GM19193 (cell line): ENCODE measurements around the gene TSPAN18.

ENCODE experiments used
- POLR2A ChIP-seq: IDR thresholded peaks from 4 replicates; pipeline ENCODE4 v1.6.1; 2011; ENCODE audit not compliant: insufficient read depth, insufficient read length; ENCODE audit errors: extremely low read depth

The TSPAN18 gene

GRCh38 chr11:44759743-44760476 is 33.1 kb downstream of the TSPAN18 start:
- TF ChIP-seq POLR2A: no peak

- no peak for TF ChIP-seq POLR2A
Measured at GRCh38 chr11:44760477-44760872, 33.7 kb downstream of the TSPAN18 start.

- no peak for TF ChIP-seq POLR2A
Measured at GRCh38 chr11:44760917-44761550, 34.3 kb downstream of the TSPAN18 start.

DNA sequence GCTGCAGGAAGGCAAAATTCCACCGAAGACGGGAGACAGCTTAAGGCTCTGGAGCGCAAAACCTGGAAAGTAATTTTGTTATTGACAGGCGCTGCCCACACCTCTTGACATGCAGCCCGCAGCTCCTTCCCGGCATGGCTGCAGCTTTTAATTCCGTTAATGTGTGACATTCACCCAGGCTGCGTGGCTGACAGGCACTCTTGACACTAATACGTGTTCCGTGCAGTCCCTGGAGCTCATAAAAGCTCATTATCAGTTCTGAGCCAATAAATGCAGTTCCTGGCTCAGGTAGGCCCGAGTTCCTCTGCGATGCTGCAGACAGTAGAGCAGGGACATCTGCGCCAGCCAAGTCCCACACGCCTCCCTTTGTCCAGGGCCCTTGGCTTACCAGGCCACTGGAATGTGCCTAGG is 34.8 kb downstream of the TSPAN18 start:
- TF ChIP-seq POLR2A: no peak

DNA sequence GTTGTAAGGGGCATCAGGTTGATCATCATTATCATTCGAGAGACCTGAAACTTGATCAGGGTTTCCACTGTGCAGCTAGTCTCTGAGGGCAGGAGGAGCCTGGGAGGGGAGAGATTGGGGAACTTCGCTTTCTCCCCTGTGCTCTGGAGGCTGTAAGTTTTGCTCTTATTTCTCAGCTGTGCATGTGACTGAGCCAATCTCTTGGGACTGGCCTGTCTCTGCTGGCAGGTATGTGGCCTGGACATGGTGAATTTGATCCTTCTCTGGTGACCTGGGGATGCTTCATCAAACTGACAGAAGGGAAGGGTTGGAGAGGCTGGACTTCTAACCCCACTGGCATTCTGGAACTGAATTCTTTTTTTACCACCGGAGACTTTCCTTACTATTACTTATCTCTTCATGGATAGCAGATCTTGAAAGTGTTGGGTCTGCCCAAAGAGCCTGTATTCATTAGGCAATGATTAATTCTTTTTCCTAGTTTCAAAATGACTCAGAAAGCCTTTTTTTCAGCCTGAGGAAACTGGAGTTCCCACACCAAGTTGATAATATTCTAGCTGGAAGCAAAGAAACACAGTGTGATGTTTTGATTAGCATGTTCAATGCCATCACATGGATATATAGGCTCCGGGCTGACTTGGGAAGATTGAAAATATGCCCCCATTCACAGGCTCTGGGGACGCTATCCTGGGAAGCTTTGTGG is 36.5 kb downstream of the TSPAN18 start:
- no peak for TF ChIP-seq POLR2A

- no peak for TF ChIP-seq POLR2A
Measured at GRCh38 chr11:44764583-44764982, 37.8 kb downstream of the TSPAN18 start.

GRCh38 chr11:44765026-44765595 is 38.3 kb downstream of the TSPAN18 start:
- no peak for TF ChIP-seq POLR2A

DNA sequence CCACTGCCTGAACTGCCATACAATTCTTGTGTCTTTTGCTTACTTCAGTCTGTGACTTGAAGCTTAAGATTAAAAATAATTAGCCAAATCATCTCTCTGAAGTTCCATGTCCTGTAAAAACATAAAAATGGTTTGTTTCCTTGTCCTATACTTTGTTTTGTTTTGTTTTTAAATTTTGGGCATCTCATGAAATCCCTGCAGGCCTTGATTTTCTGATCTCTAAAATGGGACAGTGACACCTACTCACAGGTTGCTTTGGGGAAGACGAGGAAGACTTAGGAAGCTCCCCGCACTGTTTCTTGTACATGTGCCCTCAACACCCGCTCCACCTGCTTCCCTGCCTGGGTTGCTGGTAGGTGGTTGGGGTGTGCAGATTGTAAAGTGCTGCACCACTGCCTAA is 38.9 kb downstream of the TSPAN18 start:
- no peak for TF ChIP-seq POLR2A

- TF ChIP-seq POLR2A: no peak
Measured at GRCh38 chr11:44766112-44766971, 39.6 kb downstream of the TSPAN18 start.

DNA sequence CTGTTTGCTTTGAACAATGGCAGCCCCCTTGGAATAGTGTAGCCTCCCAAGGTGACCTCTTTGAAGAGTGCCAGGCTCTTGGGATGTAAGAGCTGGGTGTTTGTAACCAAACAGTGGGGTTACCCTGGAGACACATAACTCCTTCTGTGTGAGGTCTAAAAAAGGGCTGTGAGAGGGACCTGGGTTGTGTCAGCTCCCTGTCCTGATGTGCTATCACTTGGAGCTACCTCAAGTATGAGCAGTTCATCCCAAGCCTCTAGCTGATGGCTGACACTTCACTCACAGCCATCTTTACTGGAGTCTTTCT is 40.2 kb downstream of the TSPAN18 start:
- no peak for TF ChIP-seq POLR2A

GRCh38 chr11:44767421-44767820 is 40.7 kb downstream of the TSPAN18 start:
- no peak for TF ChIP-seq POLR2A

GRCh38 chr11:44770401-44770800 is 43.6 kb downstream of the TSPAN18 start:
- TF ChIP-seq POLR2A: no peak

- no peak for TF ChIP-seq POLR2A
Measured at GRCh38 chr11:44771252-44771734, 44.5 kb downstream of the TSPAN18 start.

GRCh38 chr11:44771841-44772240 is 45.1 kb downstream of the TSPAN18 start:
- TF ChIP-seq POLR2A: no peak
